HG03060 (cell line): ENCODE results near the gene PDE3A.
"Not testable (repeated sequence)": the region's sequence is repeated elsewhere in the genome, so short reads cannot be mapped to it uniquely, and the experiment has no call there.

Experiments
- ATAC-seq: cut with Tn5 transposase; IDR thresholded peaks from one replicate; pipeline ENCODE4 v1.9.1; 2021; ENCODE audit warnings: low read depth, moderate number of reproducible peaks; ENCODE audit not compliant: unreplicated experiment

Gene PDE3A

GRCh38 chr12:20590570-20590969 lies 222.2 kb downstream of the PDE3A start:
- ATAC-seq, result no peak

DNA sequence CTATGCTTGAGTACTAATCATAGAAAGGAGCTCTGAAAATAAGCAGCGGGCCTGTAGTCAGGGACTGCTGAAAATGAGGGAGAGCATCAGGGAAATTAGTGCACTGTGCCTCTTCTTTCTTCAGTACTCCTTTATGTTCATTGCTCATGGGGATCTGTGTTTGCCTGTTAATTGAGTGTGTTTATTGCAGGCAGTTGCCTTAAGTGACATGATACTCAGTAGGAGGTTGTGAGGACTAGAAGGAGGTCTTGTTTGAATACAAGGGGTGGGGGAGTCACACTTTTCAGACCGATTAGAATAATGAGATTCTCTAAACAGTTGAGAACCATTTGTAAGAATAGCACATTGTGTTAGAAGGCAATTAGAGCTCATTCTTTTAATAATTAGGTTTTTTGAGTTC lies 224.2 kb downstream of the PDE3A start:
- ATAC-seq, result no peak

DNA sequence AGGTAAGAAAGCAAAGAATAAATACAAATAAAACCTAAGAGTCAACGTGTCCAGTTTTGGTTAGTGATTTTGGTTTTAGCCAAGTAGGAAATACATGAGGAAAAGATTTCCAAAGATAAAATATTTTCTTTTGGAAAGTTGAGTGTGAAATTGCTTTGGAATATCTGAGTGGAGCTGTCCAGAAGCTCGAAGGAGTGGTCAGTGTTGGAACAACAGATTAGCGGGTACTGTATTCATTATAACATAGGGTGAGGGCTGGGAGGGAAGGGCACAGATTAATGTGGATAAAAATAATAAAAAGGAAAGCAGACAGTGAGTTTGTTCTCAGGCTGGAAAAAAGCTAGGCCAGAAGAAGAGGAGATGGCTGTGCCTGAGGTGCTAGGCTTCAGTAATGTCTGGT lies 225.3 kb downstream of the PDE3A start:
- ATAC-seq, result no peak

GRCh38 chr12:20596061-20596460 lies 227.7 kb downstream of the PDE3A start:
- ATAC-seq, result no peak

DNA sequence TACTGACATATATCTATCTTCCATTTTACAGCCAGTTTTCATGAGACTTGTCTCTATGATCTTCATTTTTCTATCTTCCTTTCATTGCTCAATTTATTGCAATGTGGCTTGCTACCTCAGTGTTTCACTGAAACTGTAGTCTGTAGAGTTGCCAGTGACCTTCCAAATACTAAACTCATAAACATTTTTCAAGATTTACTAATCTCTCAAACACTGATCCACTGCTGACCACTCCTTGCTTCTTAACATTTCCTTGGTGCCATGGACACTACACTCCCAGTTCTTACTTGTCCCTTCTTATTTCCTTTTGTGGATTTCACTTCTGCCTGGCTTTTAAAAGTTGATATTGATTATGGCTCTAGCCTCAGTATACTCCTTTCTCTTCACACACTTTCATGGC lies 231.4 kb downstream of the PDE3A start:
- ATAC-seq, result no peak

- no peak for ATAC-seq
Measured at GRCh38 chr12:20601668-20602280, 233.4 kb downstream of the PDE3A start.

DNA sequence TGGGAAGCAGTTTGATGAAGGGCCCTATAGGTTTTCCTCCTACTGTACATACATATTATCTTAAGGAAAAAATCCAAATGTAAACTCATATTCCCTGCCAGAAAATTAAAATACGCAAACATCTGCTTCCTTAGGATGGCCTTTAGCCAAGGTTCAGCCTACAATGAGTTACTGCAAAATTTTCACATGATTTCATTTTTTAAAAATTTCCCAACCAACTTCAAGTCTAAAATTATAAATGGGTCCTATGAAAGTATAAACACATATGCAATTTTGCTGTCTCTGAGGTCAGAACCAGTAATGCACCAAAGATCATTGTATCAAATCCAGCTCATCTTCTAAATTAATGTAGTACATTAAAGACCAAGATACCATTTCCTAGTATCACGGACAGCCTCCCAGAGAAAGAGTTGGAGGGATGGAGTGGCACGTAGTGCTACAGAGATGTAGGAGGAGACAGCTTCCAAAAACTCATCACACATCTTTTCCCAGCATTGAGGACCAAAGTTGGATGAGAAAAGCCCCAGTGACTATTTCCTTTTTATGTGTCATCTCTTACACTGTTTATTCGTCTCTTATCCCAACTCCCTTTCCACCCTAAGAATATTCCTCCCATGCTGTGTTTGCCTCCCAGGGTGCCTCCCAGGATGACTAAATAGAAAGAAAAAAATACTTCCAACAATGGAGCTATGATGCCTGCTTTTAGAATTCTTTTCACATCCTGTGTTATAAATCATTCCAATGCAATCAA lies 234.5 kb downstream of the PDE3A start:
- ATAC-seq, result no peak

DNA sequence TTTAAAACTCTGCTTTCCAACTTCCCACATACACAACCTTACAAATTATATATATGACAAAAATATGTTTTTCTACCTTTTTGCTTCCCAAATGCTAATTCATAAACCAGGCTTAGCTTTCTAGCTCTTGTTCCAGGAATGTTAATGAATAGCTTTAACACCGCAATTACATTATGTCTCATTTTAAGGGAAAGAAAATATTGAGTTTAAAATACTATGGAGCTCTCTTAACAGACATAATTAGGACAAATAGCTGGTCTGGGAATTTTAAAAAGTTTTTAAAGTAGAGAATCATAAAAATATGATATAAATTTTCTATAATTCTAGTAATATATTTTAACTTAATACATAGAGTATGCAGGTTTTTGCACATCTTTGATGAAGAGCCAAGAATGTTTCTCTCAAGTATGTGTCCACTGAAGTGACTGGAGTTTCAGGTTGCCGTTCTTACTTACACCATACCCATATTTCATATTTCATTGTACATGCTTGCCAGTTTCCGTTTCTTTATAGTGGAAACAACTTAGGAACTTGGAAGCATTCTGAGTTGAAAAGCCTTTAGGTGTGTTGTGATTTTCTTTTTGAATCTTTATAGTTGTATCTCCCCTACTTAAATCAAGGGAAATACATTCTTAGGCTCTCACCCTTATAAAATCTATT lies 236.2 kb downstream of the PDE3A start:
- no peak for ATAC-seq

- ATAC-seq, result not testable (repeated sequence)
Measured at GRCh38 chr12:20615020-20615419, 246.7 kb downstream of the PDE3A start.

DNA sequence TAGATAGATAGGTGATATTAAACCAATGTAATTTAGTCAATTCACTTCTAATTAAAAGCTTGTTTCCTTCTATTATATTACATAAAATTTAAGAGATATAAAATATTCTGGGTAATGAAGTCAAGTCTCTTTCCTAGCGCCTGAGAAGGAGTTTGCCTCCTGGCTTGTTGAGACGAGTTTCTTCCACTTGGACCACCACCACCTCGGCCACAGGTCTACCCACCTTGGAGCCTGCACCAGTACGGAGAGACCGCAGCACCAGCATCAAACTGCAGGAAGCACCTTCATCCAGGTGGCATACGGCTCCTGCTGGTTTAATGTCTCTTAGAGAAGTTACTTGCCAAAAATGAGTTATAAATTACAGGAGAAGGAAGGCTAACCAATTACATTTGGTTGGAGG lies 247.8 kb downstream of the PDE3A start:
- ATAC-seq, result no peak

DNA sequence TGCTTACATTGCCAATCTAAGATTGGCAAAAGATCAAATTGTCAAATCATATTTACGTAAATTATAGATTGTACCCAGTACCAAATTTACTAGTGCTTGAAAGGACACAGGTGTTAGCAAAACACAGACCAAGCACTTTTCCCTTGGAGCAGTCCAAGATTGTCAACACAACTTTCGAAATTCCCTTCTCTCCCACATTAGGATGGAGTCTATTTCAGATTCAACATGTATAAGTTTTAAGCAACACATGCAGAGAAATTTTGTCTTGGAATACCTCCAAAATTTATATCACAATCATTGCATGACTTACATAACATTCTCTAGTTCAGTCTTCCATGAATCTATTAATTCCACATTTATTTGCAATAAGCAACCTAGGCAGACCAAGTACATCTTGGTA lies 251.9 kb downstream of the PDE3A start:
- ATAC-seq, result no peak

DNA sequence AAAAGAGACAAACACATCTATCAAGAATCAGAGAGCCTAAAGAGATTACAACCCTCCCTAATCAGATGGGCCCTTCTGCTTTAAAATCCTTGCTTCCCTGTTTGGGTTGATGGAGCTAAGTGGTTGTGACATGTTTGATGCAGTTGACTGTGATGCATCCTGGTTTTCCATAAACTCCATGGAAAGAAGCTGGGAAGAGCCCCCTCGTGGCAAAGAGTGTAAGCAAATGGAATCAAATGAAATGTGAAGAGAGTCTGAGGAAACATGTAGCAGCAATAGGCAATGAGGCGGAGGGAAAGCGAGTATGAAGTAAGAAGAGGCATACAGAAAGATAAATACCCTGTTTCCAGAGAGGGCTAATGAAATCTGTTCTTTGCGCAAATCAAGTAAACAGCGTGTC lies 256.4 kb downstream of the PDE3A start:
- ATAC-seq, result no peak

DNA sequence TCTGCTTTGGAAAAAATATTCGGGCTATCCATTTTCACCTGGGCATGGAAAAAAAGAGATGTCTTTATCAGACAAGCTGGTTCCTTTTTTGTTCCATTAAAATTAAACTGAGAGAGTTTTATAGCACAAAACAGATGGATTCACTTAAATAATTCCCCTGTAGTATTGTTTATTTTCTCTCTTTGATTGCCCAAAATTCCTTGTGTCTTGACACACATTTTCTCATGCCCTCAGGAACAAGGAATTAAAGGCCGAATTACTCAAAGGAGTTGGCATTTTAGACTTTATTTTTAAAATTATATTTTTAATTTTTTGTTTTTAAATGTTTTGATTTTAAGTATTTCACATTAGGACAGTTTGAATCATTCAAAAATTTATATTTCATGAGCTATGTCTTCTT lies 257.2 kb downstream of the PDE3A start:
- ATAC-seq, result no peak

- ATAC-seq, result no peak
Measured at GRCh38 chr12:20627001-20627588, 258.8 kb downstream of the PDE3A start.

DNA sequence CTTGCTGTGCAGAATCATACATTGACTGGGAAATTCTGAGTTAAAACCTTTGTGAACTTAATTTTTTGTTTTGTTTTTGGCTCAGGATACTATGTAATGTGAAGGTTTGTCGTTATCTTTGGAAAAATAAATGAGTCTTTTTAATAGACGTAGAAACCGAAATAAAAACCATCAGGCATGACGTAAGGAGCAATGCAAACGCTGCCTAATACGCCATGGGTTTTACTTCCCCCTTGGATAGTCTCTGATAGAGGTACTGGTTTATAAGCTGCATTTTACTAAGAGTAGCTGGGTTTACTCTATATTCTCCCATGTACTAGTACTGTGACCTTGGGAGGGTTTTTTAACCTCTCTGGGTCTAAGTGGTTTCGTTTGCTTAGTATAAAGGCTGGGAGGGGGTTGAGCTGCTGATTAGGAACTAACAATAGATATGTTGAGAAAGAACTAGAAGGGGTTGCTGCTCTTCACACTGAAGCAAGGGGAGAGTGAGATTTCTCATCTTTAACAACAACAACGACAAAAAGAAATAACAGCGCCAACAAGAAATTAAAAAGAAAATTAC lies 260.0 kb downstream of the PDE3A start:
- ATAC-seq, result no peak

DNA sequence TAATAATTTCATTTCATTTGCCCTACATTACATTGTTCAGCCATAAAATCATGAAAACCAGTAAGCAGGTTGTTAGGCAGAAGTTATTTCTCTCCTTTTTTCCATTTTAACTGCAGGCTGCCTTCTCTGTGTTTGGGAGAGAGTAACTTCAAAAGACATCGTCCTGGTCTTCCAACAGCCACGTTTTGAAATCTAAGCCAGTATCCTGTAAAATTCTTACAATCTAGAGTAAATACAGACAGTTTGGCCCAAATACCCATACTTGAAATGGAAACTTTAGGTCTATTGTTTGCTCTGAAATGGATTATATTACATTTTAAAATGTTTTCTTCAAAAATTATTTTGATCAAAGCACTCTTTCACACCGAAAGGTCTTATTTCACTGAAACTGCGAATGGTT lies 260.7 kb downstream of the PDE3A start:
- no peak for ATAC-seq

DNA sequence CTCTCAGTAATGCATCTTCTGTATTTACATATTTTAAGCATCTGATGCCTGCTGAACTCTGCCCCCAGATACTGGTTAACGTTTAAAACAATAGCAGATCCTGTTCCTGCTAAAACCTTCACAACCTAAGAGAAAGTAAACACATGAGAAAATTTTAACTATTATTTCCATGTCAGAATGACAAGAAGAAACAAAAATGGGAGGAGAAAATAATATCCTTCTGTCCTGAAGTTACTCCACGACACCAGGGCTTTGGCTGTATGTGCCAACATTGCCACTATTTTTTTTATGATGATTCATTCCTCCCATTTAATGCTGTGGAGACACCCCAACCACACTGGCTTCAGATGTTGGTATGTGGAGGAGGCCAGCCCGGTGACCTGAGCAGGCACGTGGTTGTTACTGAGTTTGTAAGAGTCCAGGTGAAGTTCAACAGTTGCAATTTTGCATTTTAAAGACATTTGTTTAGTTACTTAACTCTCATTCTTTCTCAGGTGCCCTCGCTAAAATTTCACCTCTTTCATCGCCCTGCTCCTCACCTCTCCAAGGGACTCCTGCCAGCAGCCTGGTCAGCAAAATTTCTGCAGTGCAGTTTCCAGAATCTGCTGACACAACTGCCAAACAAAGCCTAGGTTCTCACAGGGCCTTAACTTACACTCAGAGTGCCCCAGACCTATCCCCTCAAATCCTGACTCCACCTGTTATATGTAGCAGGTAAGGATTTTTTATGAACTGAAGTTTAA lies 261.2 kb downstream of the PDE3A start:
- ATAC-seq, result no peak

GRCh38 chr12:20631711-20632110 lies 263.4 kb downstream of the PDE3A start:
- no peak for ATAC-seq

GRCh38 chr12:20641106-20641505 lies 272.8 kb downstream of the PDE3A start:
- ATAC-seq, result no peak

- ATAC-seq, result no peak
Measured at GRCh38 chr12:20643822-20644221, 275.5 kb downstream of the PDE3A start.
